H1 (cell line): ENCODE data around the gene C3orf20. TPM values are rescaled to one million over a fixed set of nuclear protein-coding genes. Genes with fewer than 3 reads are reported as not detected.

Source experiments
- CTCF ChIA-PET: fragments of 300-600 bp; sonication (Branson Sonifier 250); formaldehyde crosslinking; loops from one replicate; lab custom pipeline; 2021; ENCODE audit not compliant: partially characterized antibody; lab: Charles Lee
- POLR2A ChIA-PET: fragments of 300-600 bp; sonication (Branson Sonifier 250); formaldehyde crosslinking; loops from one replicate; lab custom pipeline; 2021; ENCODE audit warnings: inconsistent platforms; ENCODE audit not compliant: partially characterized antibody; lab: Charles Lee
- DNase-seq, 2 experiments: peaks; one replicate each; pipeline versions ENCODE4 v3.0.0 to v3.0.0-alpha.2; 2010 to 2022; ENCODE audit warnings: low spot score in 2 of 2, low read depth in 1 of 2, mixed read lengths in 1 of 2
- FAIRE-seq: peaks from 2 replicates; lab custom pipeline; 2011; peaks lifted over from hg19 to GRCh38; lab: Jason Lieb, UNC
- H2AFZ ChIP-seq: 2 replicates; pipeline ENCODE4 v1.8.1; 2012; ENCODE audit warnings: low read length, inconsistent platforms
- H2AK5ac ChIP-seq: 2 replicates; pipeline ENCODE4 v1.6.1; 2013; ENCODE audit warnings: low read depth, low read length
- H2BK120ac ChIP-seq: replicated peaks from 2 replicates; pipeline ENCODE3; 2013; ENCODE audit warnings: low read depth, low read length, inconsistent platforms
- H2BK12ac ChIP-seq: 2 replicates; pipeline ENCODE4 v1.6.1; 2013; ENCODE audit warnings: low read depth, low read length
- H2BK15ac ChIP-seq: 2 replicates; pipeline ENCODE4 v1.6.1; 2013; ENCODE audit warnings: low read length
- H2BK20ac ChIP-seq: 2 replicates; pipeline ENCODE4 v1.6.1; 2013; ENCODE audit warnings: low read length
- H2BK5ac ChIP-seq: 2 replicates; pipeline ENCODE4 v1.6.1; 2013; ENCODE audit warnings: low read depth, low read length
- H3K14ac ChIP-seq: 2 replicates; pipeline ENCODE4 v1.6.1; 2013; ENCODE audit warnings: inconsistent platforms; ENCODE audit not compliant: insufficient read length
- H3K18ac ChIP-seq: 2 replicates; pipeline ENCODE4 v1.6.1; 2013; ENCODE audit warnings: low read length; ENCODE audit errors: extremely low read depth
- H3K23ac ChIP-seq: 2 replicates; pipeline ENCODE4 v1.6.1; 2013; ENCODE audit warnings: inconsistent platforms; ENCODE audit not compliant: insufficient read length
- H3K23me2 ChIP-seq: 2 replicates; pipeline ENCODE4 v1.6.1; 2013; ENCODE audit warnings: low read depth, low read length
- H3K27ac ChIP-seq: 2 replicates; pipeline ENCODE4 v1.6.1; 2011; ENCODE audit warnings: low read depth, low read length, inconsistent platforms
- H3K27me3 ChIP-seq, 4 experiments: replicated peaks in 1 of 4; 1 replicate in 1 of 4; 2 replicates in 3 of 4; pipeline versions ENCODE4 v1.6.1 to v1.8.1; 2011 to 2013; ENCODE audit warnings: low read length in 3 of 4, mild to moderate bottlenecking in 3 of 4, inconsistent platforms in 2 of 4, mixed read lengths in 2 of 4, moderate library complexity in 1 of 4; ENCODE audit not compliant: control insufficient read depth in 3 of 4, insufficient read depth in 3 of 4; ENCODE audit errors: extremely low read depth in 1 of 4
- H3K36me3 ChIP-seq, 4 experiments: 2 replicates each; pipeline versions ENCODE4 v1.6.1 to v1.8.1; 2011 to 2013; ENCODE audit warnings: mild to moderate bottlenecking in 4 of 4, low read length in 3 of 4, moderate library complexity in 2 of 4, control low read depth in 1 of 4, inconsistent platforms in 1 of 4; ENCODE audit not compliant: insufficient read depth in 4 of 4, control insufficient read depth in 2 of 4
- H3K4ac ChIP-seq: replicated peaks from 2 replicates; pipeline ENCODE3; 2013; ENCODE audit warnings: low read length, low read depth, mixed read lengths, inconsistent platforms; ENCODE audit not compliant: insufficient read length
- H3K4me1 ChIP-seq, 4 experiments: replicated peaks in 1 of 4; 1 replicate in 1 of 4; 2 replicates in 3 of 4; pipeline versions ENCODE4 v1.6.1 to v1.8.1; 2011 to 2013; ENCODE audit warnings: low read length in 3 of 4, inconsistent platforms in 2 of 4, mixed read lengths in 1 of 4; ENCODE audit not compliant: insufficient read depth in 4 of 4, control insufficient read depth in 3 of 4
- H3K4me2 ChIP-seq, 2 experiments: 2 replicates each; pipeline versions ENCODE4 v1.6.1 to v1.8.1; 2011 to 2013; ENCODE audit warnings: low read depth in 2 of 2, low read length in 2 of 2, control low read depth in 1 of 2, inconsistent platforms in 1 of 2, mild to moderate bottlenecking in 1 of 2; ENCODE audit not compliant: insufficient read depth in 1 of 2
- H3K4me3 ChIP-seq, 4 experiments: fragments of 200-600, 300-600 bp in 1 of 4; sonication (generic), shearing (Covaris generic), sonication (Bioruptor Twin) in 1 of 4; 2 replicates each; pipeline versions ENCODE4 v1.5.1 to v1.8.1; 2011 to 2016; ENCODE audit warnings: low read length in 4 of 4, low read depth in 3 of 4, control low read depth in 2 of 4, inconsistent platforms in 2 of 4, mild to moderate bottlenecking in 2 of 4, mixed read lengths in 1 of 4, moderate library complexity in 1 of 4; ENCODE audit not compliant: insufficient read depth in 2 of 4; ENCODE audit errors: extremely low read depth in 1 of 4
- H3K56ac ChIP-seq: replicated peaks from 2 replicates; pipeline ENCODE3; 2013; ENCODE audit warnings: low read depth, mild to moderate bottlenecking, mixed read lengths, low read length, inconsistent platforms; ENCODE audit not compliant: insufficient read length
- H3K79me1 ChIP-seq: 2 replicates; pipeline ENCODE4 v1.6.1; 2013; ENCODE audit warnings: low read depth, low read length, control low read depth
- H3K79me2 ChIP-seq, 2 experiments: 2 replicates each; pipeline versions ENCODE4 v1.6.1 to v1.8.1; 2012 to 2013; ENCODE audit warnings: low read length in 2 of 2, mild to moderate bottlenecking in 2 of 2, inconsistent platforms in 1 of 2; ENCODE audit not compliant: insufficient read depth in 2 of 2, control insufficient read depth in 1 of 2
- H3K9ac ChIP-seq, 4 experiments: replicated peaks in 1 of 4; 1 replicate in 1 of 4; 2 replicates in 3 of 4; pipeline versions ENCODE4 v1.6.1 to v1.8.1; 2011 to 2013; ENCODE audit warnings: low read depth in 3 of 4, low read length in 3 of 4, control low read depth in 2 of 4, mild to moderate bottlenecking in 2 of 4, moderate library complexity in 2 of 4, inconsistent platforms in 1 of 4; ENCODE audit errors: extremely low read depth in 1 of 4
- H3K9me3 ChIP-seq, 2 experiments: 2 replicates each; pipeline versions ENCODE4 v1.6.1 to v1.8.1; 2012 to 2013; ENCODE audit warnings: mild to moderate bottlenecking in 2 of 2, moderate library complexity in 2 of 2, control low read depth in 1 of 2, inconsistent platforms in 1 of 2, low read depth in 1 of 2, low read length in 1 of 2, mixed read lengths in 1 of 2; ENCODE audit not compliant: insufficient read depth in 2 of 2
- H4K20me1 ChIP-seq, 2 experiments: replicated peaks in 1 of 2; 2 replicates each; pipeline versions ENCODE3 to v1.8.1; 2011 to 2013; ENCODE audit warnings: inconsistent platforms in 2 of 2, low read length in 2 of 2, mild to moderate bottlenecking in 1 of 2; ENCODE audit not compliant: insufficient read depth in 2 of 2, control insufficient read depth in 1 of 2
- H4K5ac ChIP-seq: 2 replicates; pipeline ENCODE4 v1.6.1; 2013; ENCODE audit warnings: low read length, low read depth, mixed read lengths, inconsistent platforms; ENCODE audit not compliant: insufficient read length
- H4K8ac ChIP-seq: 2 replicates; pipeline ENCODE4 v1.8.0; 2013; ENCODE audit warnings: mild to moderate bottlenecking, moderate library complexity, low read length, inconsistent platforms; ENCODE audit not compliant: insufficient read depth; ENCODE audit errors: extremely low read depth
- H4K91ac ChIP-seq: replicated peaks from 2 replicates; pipeline ENCODE3; 2013; ENCODE audit warnings: low read length, mixed read lengths, inconsistent platforms; ENCODE audit not compliant: insufficient read length
- ASH2L ChIP-seq: fragments of 200-600, 300-600 bp; sonication (generic); IDR thresholded peaks from one replicate; pipeline ENCODE4 v1.7.1; 2017; ENCODE audit warnings: low read length
- CEBPB ChIP-seq: IDR thresholded peaks from 2 replicates; pipeline ENCODE4 v1.6.1; 2012; ENCODE audit warnings: low read depth, low read length
- CTBP2 ChIP-seq: IDR thresholded peaks from 2 replicates; pipeline ENCODE4 v1.7.0; 2011; ENCODE audit warnings: borderline replicate concordance, mild to moderate bottlenecking, moderate library complexity, mixed read lengths, low read length; ENCODE audit not compliant: insufficient read depth, insufficient read length
- HDAC6 ChIP-seq: IDR thresholded peaks from one replicate; pipeline ENCODE4 v1.7.1; 2012; ENCODE audit warnings: low read depth, mild to moderate bottlenecking, inconsistent platforms, low read length, moderate library complexity
- NANOG ChIP-seq: IDR thresholded peaks from 2 replicates; pipeline ENCODE4 v1.6.1; 2011; ENCODE audit warnings: low read length, low read depth, mild to moderate bottlenecking, inconsistent platforms; ENCODE audit not compliant: insufficient read depth, poor library complexity, severe bottlenecking
- NRF1 ChIP-seq: IDR thresholded peaks from 2 replicates; pipeline ENCODE4 v1.6.1; 2011; ENCODE audit warnings: mild to moderate bottlenecking, low read depth, low read length, improper control_type of control experiment
- SIN3A ChIP-seq, 2 experiments: IDR thresholded peaks in 1 of 2; conservative IDR thresholded peaks in 1 of 2; 2 replicates each; pipeline ENCODE4 v1.6.1; 2011 to 2012; ENCODE audit warnings: low read length in 2 of 2, improper control_type of control experiment in 1 of 2, low read depth in 1 of 2, mild to moderate bottlenecking in 1 of 2
- TAF1 ChIP-seq: IDR thresholded peaks from 2 replicates; pipeline ENCODE4 v1.6.1; 2011; ENCODE audit warnings: mild to moderate bottlenecking, low read depth, low read length
- TAF7 ChIP-seq: optimal IDR thresholded peaks from 2 replicates; pipeline ENCODE3; 2011; ENCODE audit warnings: low read depth, mild to moderate bottlenecking, inconsistent platforms, low read length, moderate library complexity, borderline replicate concordance
- TBP ChIP-seq: IDR thresholded peaks from 2 replicates; pipeline ENCODE4 v1.6.1; 2011; ENCODE audit warnings: low read depth, low read length, improper control_type of control experiment
- YY1 ChIP-seq: IDR thresholded peaks from 2 replicates; pipeline ENCODE4 v1.6.1; 2011; ENCODE audit warnings: low read depth, mild to moderate bottlenecking, low read length
- WGBS, 2 experiments: shearing (Covaris generic) in 1 of 2; methylation state at CpG; one replicate each; pipeline versions ENCODE4 v1.1.6 to v1.1.7; 2013 to 2015; ENCODE audit warnings: low lambda C conversion rate in 2 of 2, mixed read lengths in 2 of 2, inconsistent platforms in 1 of 2, low coverage in 1 of 2, missing lambda C conversion rate in 1 of 2; ENCODE audit not compliant: insufficient replicate concordance in 2 of 2, insufficient coverage in 1 of 2, insufficient read length in 1 of 2; ENCODE audit errors: extremely low coverage in 1 of 2, missing lambda C conversion rate in 1 of 2; 5-methylcytosine and 5-hydroxymethylcytosine counted together
- polyA plus RNA-seq, 7 experiments: library from polyadenylated mRNA; depleted of rRNA in 3 of 7; stranded (reverse) in 5 of 7; unstranded in 2 of 7; fragments of >200 nt in 5 of 7; fragments of 200-250 nt in 2 of 7; gene quantifications; 1 replicate in 5 of 7; 2 replicates in 1 of 7; 4 replicates in 1 of 7; pipeline versions ENCODE4 v1.2.1 to v1.2.3, GENCODE V29; 2011 to 2013; ENCODE audit warnings: missing spikeins in 2 of 7, mixed read lengths in 2 of 7
- total RNA-seq: library from RNA; stranded (reverse); fragmentation: NEBNext Ultra II Directional; extraction: Animal tissue kit (Norgen Biotek cat#: 25700); gene quantifications from 2 replicates; pipeline ENCODE4 v1.2.1, GENCODE V29; 2021

C3orf20 gene
- total and polyA plus RNA-seq, 2 of the 8 experiments (the other 6 are each of a cell fraction or from before 2014, with no cell fraction given), result not detected

DNA sequence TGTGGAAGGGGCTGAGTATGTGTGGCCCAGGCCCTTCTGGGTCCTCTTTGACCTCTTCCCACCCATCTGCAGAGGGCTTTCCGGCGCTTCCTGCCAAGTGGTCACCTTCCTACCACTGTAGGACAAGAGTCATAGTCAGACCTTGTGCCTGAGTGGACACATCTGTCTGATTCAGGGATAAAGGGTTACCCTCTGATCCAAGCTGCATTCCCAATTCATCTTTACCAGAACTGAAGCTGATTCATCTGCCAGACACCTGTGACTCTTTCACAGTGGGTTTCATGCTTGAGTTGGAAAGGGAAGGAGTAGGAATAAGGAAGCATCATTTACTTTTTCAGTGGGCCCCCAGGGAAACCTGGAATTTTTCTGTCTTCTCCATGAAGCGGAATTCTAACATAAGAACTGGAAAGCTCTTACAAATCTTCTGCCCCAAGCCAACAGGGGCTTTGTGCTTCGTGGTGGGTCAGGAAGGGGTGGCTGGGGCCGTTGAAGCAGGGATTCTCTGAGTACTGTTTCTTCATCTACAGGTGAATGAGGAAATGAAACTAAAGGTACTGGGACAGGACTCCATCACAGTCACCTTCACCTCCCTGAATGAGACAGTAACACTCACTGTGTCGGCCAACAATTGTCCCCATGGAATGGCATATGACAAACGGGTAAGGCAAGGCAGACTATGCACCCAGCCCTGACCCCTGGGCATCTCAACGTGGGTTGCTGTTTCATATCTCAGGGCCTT is 46.4 kb downstream of the C3orf20 start:
- 74% methylated on average over 8 of the region's 8 CpGs; no CpG with 5 or more reads in 1 of the 2 experiments for WGBS, 2 experiments
- no peak overlapping the region for H3K4me2 ChIP-seq
- H3K9me3 ChIP-seq, result no peaks in the 10 kb centered on the region
- no peak overlapping the region for H4K8ac ChIP-seq
- no peak overlapping the region for H3K9ac ChIP-seq
- no peaks in the 10 kb centered on the region for H3K36me3 ChIP-seq
- H3K23me2 ChIP-seq, result no peaks in the 10 kb centered on the region
- H2AFZ ChIP-seq, result no peak overlapping the region
- H2AK5ac ChIP-seq, result no peak overlapping the region
- no peak overlapping the region for H2BK15ac ChIP-seq
- H4K5ac ChIP-seq, result no peak overlapping the region
- H2BK120ac ChIP-seq, result no peak overlapping the region
- no peak overlapping the region for H3K23ac ChIP-seq
- no peak overlapping the region for H3K4ac ChIP-seq
- H3K14ac ChIP-seq, result no peak overlapping the region
- H3K18ac ChIP-seq, result no peak overlapping the region
- H3K27ac ChIP-seq, result no peak overlapping the region
- CTCF ChIA-PET, result interaction anchor here (0.7 to 1.4 kb wide), 4 partner anchors 60 to 143 kb away, joined by 3 to 5 read pairs (median 4); no protein-coding TSS in a partner anchor
- H3K4me1 ChIP-seq, result no peaks in the 10 kb centered on the region
- H2BK5ac ChIP-seq, result no peak overlapping the region
- H3K79me2 ChIP-seq, result no peaks in the 10 kb centered on the region
- no peak overlapping the region for H3K4me3 ChIP-seq
- no peak overlapping the region for H4K91ac ChIP-seq
- FAIRE-seq, result no peak
- DNase-seq, result no peak
- H3K27me3 ChIP-seq, result no peaks in the 10 kb centered on the region
- POLR2A ChIA-PET, result no interaction called here
- no peak overlapping the region for H2BK12ac ChIP-seq
- H2BK20ac ChIP-seq, result no peak overlapping the region
- no peaks in the 10 kb centered on the region for H4K20me1 ChIP-seq
- no peaks in the 10 kb centered on the region for H3K79me1 ChIP-seq
- no peak overlapping the region for H3K56ac ChIP-seq
- no peak for TF ChIP-seq CTBP2
- TF ChIP-seq HDAC6, result no peak
- TF ChIP-seq NANOG, result no peak
- no peak for TF ChIP-seq SIN3A (conservative IDR thresholded peaks at IDR 0.05 in 1 of 2, IDR thresholded peaks at IDR 0.05 in 1 of 2; ENCODE audit: low read depth in 1 of 2, low read length in 2 of 2)
- no peak for TF ChIP-seq CEBPB
- no peak for TF ChIP-seq TAF1
- TF ChIP-seq YY1, result no peak
- TF ChIP-seq NRF1, result no peak
- TF ChIP-seq TBP, result no peak
- no peak for TF ChIP-seq ASH2L
- TF ChIP-seq TAF7, result no peak
